GM21367 (cell line): ENCODE results near the gene LEFTY1.

Source experiments
- ATAC-seq: cut with Tn5 transposase; IDR thresholded peaks from one replicate; pipeline ENCODE4 v1.9.1; 2021; ENCODE audit not compliant: unreplicated experiment

Gene LEFTY1

DNA sequence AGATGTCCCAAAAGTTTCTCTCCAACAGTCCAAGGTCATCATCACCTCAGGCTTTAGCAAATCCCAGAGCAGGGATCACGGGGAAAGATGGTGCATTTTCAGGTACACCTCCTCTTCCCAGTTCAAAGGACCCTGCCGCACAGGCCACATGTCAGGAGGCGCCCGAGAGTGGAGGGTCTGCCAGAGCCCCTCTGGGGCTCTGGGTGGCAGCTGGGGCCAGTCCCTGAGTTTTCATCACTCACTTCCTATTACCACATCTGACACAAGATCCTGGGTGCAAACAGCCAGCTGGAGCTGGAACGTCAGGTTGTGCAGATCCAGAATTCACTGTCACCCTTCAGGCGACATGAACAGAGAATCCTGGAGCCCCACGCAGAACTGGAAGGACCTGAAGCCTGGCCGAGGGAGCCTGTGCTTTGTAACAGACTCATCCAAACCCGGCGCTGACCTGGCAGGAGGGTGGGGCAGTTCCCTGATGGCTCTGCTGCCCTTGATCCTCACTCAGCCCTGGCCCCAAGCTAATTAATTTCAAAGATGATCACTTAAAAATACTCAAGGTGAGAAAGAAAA, 15.6 kb downstream of the LEFTY1 start:
- ATAC-seq, result no peak

GRCh38 chr1:225872075-225872430, 16.9 kb downstream of the LEFTY1 start:
- no peak for ATAC-seq

- ATAC-seq, result no peak
These were observed 17.4 kb downstream of the LEFTY1 start for GRCh38 chr1:225871359-225872074.

- ATAC-seq, result no peak
These were observed 18.0 kb downstream of the LEFTY1 start for GRCh38 chr1:225870911-225871310.

- no peak for ATAC-seq
These were observed 20.2 kb downstream of the LEFTY1 start for GRCh38 chr1:225868631-225869330.

DNA sequence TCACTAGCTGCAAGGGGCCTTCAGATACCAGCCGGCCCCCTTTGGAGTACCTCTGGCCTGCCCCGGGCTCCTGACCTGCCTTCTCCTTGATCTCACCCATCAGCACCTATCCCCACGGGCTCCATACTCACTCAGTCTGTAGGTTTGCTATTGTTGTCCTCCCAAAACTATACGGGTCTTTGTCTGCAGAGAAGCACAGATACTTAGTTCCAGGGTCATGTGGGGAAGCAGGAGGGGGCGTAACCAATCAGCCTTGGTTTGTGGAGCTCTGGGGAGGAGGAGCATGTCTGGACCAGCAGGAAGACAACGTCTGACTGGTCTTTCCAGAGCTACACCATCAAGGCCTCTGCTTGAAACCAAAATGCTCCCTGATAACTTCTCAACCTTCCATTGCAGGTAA, 22.0 kb downstream of the LEFTY1 start:
- ATAC-seq, result no peak

DNA sequence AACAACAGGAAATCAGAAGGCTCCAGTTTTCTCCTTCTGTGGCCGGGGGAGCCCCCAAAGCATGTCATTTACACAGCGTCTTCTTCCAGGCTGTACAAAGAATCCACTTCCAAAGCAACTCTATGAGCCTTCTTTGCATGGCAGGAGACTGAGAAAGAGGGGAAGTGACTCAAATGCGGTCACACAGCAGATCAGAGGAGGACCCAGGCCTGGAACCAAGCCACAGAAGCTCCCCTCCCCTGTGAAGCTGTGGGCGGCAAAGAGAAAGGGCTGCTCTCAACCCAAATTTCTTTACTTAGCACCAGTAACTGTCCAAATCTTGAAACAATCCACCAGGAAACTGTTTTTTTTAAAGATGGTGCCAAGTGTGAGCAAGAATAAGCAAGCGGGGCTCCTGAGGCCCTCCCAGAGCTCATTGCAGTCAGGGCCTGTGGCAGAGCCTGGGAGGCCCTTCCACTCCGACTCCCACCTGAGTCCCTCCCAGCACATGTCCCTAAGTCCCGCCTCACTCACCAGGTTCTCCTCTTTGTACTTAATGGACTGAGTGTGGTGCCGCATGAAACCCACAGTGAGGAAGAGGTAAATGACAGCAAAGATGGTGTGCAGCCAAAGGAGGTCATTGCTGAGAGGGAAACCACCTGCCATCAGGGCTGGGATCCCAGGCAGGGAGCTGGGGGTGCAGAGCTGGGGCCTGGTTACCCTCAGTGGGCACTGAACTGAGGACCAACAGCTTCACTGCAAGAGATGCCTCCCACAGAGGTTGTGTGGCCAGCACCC, 22.7 kb downstream of the LEFTY1 start:
- ATAC-seq, result peak; percentile 49

- ATAC-seq, result no peak
These were observed 23.4 kb downstream of the LEFTY1 start for GRCh38 chr1:225865514-225865913.

DNA sequence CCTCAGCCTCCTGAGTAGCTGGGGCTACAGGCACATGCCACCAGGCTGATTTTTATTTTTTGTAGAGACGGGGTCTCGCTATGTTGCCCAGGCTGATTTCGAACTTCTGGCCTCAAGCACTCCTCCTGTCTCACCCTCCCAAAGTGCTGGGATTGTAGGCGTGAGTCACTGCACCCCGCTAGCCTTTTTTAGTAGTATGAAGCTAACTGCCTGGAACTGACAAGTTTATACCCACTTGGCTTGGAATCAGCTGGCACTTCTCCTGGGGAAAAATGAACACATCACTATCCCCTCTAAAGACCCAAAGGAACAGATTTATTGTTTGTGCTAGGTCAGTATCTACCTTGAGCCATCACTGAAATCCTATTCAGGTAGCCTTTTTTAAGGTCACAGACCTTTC, 25.8 kb downstream of the LEFTY1 start:
- no peak for ATAC-seq

GRCh38 chr1:225862581-225862950, 26.4 kb downstream of the LEFTY1 start:
- ATAC-seq, result no peak

DNA sequence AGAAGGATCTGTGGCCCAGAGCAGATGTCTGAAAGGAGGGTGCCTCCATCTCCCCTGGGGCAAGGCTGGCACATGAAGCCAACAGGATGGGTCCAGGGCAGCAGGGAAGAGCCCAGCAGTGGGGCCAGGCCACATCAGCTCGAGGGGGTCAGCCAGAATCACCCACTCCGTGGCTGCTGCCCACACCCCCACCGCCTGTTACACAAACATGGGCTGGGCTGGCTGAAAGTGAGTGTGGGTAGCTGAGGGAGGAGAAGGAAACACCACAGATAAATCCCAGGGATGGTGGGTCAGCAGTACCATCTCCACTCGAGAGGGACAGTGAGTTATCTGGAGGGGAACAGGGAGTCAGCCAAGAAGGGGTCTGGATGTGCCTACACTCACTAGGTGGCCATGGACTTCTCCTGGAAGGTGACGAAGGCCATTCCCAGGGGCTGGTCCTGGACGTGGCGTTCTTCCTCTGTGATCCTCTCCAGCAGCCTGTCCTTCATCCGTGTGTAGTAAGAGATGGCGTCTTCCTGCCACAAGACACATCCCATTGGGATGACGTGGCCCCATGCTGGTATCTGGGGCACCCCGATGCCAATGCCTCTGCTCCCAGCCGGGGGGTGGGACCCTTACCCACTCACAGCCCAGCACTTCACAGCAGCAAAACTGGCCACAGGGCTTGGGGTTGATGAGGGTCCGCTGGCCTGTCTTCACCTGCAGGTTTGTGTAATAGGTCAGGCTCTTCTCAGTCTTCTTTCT, 26.9 kb downstream of the LEFTY1 start:
- ATAC-seq, result no peak

DNA sequence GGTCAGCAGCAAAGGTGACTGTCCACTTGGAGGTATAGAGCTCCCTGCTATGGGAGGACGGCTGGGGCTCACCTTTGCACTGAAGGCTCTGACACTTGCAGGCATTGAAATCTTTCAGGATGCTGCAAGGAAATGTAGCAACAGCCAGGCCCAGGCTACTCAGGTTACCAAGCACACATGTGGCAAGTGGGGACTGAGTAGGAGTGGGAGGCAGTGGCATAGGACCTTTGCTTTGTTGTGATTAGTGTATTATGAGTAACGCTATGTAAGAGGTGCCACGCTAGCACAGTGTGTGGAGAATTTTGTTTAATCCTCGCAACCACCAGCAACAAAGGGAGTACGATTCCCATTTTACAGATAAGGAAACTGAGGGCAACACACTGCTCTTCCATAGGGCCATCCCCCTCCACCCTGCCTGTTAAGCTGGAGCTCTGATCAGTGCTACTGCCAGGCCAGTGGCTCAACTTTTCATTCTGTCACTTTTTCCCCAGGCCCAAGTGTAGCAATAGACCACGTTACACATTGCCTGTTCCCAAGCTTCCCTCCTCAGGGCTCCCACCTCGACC, 28.0 kb downstream of the LEFTY1 start:
- ATAC-seq, result no peak

- ATAC-seq, result no peak
These were observed 28.8 kb downstream of the LEFTY1 start for GRCh38 chr1:225860107-225860506.

DNA sequence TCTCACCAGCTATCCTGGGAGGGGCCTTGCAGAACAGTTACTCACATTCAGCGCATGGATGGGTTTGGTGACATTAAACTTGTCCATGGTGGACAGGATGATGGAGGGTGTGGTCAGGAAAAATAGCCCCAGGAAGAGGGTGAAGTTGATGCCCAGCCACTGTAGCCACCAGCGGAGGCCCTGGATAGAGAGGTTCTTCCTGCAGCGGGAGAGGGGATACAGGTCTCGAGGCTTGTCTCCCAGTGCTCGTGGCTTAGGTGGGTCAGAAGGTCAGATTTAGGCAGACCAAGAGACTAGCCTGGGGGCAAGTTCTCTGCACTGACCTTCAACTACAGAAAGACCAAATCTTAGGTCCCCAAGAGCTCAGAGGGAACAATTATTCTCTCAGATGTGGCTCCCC, 29.8 kb downstream of the LEFTY1 start:
- no peak for ATAC-seq

- no peak for ATAC-seq
These were observed 31.7 kb downstream of the LEFTY1 start for GRCh38 chr1:225857256-225857655.

DNA sequence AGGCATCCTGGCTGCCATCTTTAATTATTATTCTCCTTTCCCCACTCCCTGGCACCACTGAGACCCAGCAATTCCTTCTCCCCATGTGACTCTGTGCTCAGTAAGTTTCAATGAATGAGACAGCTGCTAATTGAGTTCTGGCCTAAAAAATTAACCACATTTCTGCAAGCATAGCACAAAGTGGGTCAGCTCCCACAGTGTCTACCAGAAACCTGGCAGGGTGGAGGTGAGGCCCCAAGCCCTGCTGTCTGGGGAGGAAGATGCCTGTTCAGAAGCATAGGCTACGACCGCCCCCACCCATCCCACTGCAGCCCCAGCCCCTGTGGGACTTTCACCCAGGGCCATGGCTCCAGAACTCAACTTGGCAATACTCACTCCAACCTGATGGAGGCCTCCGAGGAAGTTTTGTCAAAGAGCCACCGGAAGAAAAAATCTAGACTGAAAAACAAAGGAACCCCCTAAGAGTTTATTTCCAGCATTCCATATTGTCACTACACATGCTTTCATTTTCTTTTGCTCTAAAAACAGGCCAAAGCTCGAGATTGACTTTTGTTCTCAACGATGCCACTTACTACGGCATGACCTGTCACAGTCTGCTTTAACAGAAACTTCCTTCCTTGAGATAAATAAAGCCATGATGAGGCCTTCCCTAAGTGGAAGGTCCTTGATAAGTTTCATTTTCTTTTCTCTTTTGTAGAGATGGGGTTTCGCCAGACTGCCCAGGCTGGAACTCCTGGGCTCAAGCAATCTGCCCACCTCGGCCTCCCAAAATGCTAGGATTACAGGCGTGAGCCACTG, 33.2 kb downstream of the LEFTY1 start:
- no peak for ATAC-seq

DNA sequence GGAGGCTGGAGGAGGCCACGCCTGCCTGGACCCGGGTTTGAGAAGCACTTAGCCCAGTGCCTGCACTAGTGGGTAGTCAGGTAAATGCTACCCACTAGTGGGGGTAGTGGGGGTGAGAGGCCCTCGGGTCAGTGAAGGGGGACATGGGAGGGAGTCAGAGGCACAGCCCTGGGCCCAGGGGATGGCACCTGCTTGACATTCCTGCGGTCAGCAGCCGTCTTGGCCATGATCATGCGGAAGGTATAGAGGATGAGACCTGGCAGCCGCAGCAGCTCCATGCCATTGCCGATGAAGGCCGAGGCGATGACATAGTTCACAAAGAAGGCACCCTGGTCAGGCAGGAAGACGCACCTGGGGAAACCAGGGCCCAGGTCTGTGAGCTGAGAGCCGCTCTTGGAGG, 35.5 kb downstream of the LEFTY1 start:
- ATAC-seq, result no peak

- no peak for ATAC-seq
These were observed 36.4 kb downstream of the LEFTY1 start for GRCh38 chr1:225852413-225853124.

DNA sequence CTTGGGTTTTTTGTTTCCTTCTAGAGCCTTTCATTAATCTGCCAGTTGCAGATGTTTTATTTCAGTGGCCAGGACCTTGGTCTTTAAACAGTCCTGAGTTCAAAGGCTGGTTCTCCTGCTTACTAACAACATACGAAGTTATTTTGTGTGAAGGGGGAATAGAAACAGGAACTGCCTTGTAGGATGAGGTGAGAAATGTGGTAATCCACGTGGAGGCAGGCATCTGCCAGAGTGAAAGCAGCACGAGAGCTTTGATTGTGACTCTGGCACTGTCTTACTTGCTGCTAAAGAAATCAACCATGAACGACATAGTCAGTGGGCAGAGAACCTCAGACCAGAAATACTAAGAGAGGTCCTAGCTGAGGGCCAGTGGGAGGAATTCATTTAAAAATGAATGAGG, 37.1 kb downstream of the LEFTY1 start:
- peak; percentile 54 for ATAC-seq
